Adipose tissue (tissue), 3 donors: ENCODE data around the gene GTF3C4. TPM values are rescaled to one million over a fixed set of nuclear protein-coding genes. Genes with fewer than 3 reads are reported as not detected.

Experiments used
- H3K27ac ChIP-seq: one replicate; pipeline ENCODE4 v1.5.1; 2013; ENCODE audit warnings: low read depth, low read length
- WGBS, 3 donors: extraction: QIAGEN DNeasy Blood & Tissue Kit; methylation state at CpG; one replicate each; pipeline ENCODE4 v1.1.7; 2013; 5-methylcytosine and 5-hydroxymethylcytosine counted together
- polyA plus RNA-seq, 3 donors: library from polyadenylated mRNA; stranded (reverse); fragments of 200-250 nt; gene quantifications; one replicate each; pipeline ENCODE4 v1.2.3, GENCODE V29; 2013
- donor health status: healthy with polysubstance abuse.
- donor health status: Bipolar disorder and iron deficiency.
- donor health status: healthy.

The GTF3C4 gene
- 1 to 10 TPM; 2.5 to 4.4 (median 2.8) TPM for polyA plus RNA-seq

DNA sequence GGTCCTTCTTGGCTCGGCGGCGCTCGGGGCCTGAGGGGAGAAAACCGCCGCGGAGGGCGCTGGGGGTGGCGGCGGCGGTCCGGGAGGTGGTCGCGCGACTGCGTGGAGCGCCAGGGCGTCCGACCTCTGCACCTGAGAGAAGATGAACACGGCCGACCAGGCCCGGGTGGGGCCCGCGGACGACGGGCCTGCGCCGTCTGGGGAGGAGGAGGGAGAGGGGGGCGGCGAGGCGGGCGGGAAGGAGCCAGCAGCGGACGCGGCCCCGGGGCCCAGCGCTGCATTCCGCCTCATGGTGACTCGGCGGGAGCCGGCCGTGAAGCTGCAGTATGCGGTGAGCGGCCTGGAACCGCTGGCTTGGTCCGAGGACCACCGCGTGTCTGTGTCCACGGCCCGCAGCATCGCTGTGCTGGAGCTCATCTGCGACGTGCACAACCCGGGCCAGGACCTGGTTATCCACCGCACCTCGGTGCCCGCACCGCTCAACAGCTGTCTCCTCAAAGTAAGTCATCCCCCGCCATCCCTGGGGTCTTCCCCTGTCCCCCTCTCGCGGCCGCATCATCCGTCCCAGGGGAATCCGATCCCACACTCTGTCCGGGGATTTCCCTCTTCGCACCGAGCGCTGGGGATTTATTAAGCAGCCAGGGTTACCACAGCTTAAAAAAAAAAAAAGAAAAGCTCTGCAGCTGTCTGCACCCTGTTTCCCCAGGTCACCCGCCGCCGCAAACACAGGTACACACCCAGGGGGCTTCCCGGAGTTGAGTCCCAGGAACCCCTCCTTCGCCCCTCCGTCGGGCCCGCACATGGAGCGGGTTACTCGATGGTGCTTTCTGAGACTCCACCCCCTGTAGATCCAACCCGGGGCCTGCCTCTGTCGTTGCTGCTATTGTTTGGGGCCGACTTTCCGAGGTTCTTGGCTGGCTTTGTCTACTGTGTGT lies at the start of gene GTF3C4:
Gene GTF3C4 (plus strand): TSS at position 8 of the 935 bp plus-strand sequence. CDS start 135 bp downstream, at position 143.
- 0 to 1% (median 0%) methylated on average over 76 to 82 of the region's 82 CpGs for WGBS, 3 donors
- H3K27ac ChIP-seq, result peak within 1 kb of the TSS; percentile 86

DNA sequence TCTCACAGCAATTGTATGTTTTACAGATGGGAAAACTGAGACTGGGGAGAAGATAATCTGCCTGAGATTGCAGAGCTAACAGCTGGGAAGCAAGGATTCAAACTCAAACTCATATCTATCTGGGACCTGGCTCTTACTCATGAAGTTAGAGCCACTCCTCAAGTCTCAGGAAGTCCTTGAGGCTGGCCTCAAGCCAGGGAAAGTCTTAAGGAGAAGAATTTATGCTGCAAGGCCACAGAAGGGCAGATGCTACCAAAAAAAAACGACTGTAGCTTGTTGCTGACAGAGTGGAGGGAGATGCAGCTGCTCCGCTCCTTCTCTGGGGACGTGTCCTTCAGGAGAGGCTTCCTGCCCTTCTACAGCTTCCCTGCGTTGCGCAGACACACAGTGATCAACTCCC lies 48.1 kb upstream of the GTF3C4 start:
- no peak overlapping the region for H3K27ac ChIP-seq
- WGBS, 3 donors, result 72 to 77% (median 73%) methylated on average over 5 of the region's 5 CpGs

DNA sequence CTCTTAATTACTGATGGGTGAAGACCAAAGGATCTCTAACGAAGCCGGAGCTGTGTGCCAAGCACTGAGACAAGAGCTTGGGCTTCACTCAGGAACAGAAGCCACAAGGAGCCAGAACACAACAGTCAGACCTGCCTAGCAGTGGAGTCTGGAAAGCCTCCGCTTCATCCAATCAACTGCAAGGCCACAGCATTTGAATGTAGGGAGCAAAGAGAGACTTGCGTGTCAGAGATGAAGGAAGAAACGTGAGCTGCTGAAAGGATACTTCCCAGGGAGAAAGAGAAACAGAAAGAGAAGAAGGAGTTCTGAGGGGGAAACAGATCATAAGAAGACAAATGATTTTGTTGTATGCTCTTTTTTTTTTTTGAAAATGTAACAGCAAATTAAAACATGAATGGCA lies 44.0 kb upstream of the GTF3C4 start:
- whole genome bisulfite sequencing, 3 donors, result 87 to 93% (median 90%) methylated on average over 5 of the region's 5 CpGs
- no peak overlapping the region for H3K27ac ChIP-seq

- WGBS, 3 donors, result 74 to 81% (median 80%) methylated on average over 7 of the region's 7 CpGs
- H3K27ac ChIP-seq, result no peak overlapping the region
Observed at GRCh38 chr9:132627106-132627505, 43.2 kb upstream of the GTF3C4 start.

DNA sequence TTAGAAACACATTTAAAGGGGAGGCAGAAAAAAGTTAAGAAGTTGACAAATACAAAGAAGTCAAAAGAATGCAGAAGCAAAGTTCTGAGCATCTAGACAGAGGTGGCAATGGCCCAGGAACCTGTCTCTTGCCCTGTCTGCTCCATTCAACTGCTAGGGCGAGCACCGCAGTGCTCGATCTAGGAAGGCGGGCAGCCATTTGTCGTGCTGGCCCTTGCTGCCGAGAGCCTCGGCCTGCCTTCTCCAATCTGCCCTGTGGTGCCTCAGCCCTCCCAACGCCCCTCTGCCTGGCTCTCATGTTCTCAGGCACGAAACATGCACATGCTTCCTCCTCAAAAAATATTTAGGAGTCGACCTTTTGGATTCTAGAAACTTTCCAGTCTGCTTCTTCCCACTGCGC lies 42.7 kb upstream of the GTF3C4 start:
- no peak overlapping the region for H3K27ac ChIP-seq
- 91 to 94% (median 92%) methylated on average over 11 of the region's 11 CpGs for WGBS, 3 donors

GRCh38 chr9:132628746-132629145 lies 41.5 kb upstream of the GTF3C4 start:
- no peak overlapping the region for H3K27ac ChIP-seq
- 92 to 95% (median 93%) methylated on average over 8 of the region's 8 CpGs for WGBS, 3 donors

- 88 to 92% (median 92%) methylated on average over 9 of the region's 9 CpGs for WGBS, 3 donors
- no peak overlapping the region for H3K27ac ChIP-seq
Observed at GRCh38 chr9:132630116-132630515, 40.1 kb upstream of the GTF3C4 start.

DNA sequence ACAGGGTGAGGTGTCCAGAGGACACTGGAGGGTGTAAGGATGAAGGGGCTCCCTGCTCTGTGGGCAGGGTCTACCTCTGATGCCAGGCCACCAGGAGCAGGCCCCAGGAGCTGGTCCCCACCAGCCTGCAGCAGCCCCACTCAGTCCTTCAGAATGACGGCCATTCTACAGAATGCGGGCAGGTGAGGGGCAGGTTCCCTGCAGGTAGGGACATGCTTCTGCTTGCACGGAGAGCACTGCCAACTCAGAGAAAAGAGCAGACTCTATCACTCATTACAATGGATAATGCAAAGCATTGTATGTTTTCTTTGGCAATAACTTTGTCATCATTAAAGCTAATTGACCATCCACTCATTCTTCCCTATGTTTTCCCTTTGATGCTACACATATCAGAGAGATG lies 39.5 kb upstream of the GTF3C4 start:
- no peak overlapping the region for H3K27ac ChIP-seq
- WGBS, 3 donors, result 87 to 97% (median 94%) methylated on average over 3 of the region's 3 CpGs

GRCh38 chr9:132631280-132631679 lies 39.0 kb upstream of the GTF3C4 start:
- 91 to 94% (median 93%) methylated on average over 5 of the region's 5 CpGs for WGBS, 3 donors
- no peak overlapping the region for H3K27ac ChIP-seq

GRCh38 chr9:132631685-132632084 lies 38.6 kb upstream of the GTF3C4 start:
- WGBS, 3 donors, result 86 to 92% (median 86%) methylated on average over 7 of the region's 7 CpGs

GRCh38 chr9:132632413-132633129 lies 37.7 kb upstream of the GTF3C4 start:
- 81 to 95% (median 93%) methylated on average over 7 of the region's 7 CpGs for WGBS, 3 donors
- no peak overlapping the region for H3K27ac ChIP-seq

More at GRCh38 chr9:132631685-132632084, 38.6 kb upstream of the GTF3C4 start:
- H3K27ac ChIP-seq, result no peak overlapping the region

DNA sequence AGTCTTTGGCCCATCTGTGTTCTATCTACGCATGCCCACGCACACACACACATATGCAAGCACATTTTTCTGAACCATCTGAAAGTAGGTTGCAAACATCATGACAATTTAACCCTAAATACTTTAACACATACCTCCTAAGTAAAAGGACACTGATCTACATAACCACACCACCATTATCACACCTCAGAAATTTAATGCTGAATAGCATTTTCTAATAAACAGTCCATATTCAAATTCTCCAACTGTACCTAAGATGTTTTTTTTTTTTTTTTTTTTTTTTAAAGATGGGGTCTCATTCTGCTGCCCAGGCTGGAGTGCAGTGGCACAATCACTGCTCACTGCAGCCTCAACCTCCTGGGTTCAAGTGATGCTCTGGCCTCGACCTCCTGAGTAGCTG lies 35.9 kb upstream of the GTF3C4 start:
- H3K27ac ChIP-seq, result no peak overlapping the region
- 91 to 97% (median 94%) methylated on average over 3 of the region's 3 CpGs for WGBS, 3 donors

GRCh38 chr9:132637351-132637750 lies 32.9 kb upstream of the GTF3C4 start:
- 70 to 88% (median 84%) methylated on average over 12 of the region's 12 CpGs for WGBS, 3 donors
- H3K27ac ChIP-seq, result no peak overlapping the region

DNA sequence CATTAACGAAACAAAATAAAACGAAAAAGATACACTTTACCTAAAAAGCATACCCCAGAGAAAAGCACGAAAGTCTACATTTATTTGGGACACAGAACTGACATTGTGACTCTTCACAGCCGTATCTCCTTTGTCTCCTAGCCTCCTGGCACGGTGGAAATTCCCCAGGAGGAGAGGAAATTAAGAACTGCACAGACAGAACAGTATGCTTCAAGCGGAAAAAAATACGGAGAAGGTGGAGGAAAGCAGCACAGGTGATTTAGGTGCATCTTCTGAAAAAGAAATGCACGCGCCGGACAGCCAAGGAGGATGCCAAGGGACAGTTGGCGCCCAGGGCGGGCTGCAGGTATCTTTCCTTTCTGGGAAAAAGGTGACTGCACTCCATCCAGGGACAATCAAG lies 32.5 kb upstream of the GTF3C4 start:
- H3K27ac ChIP-seq, result no peak overlapping the region
- WGBS, 3 donors, result 91 to 95% (median 92%) methylated on average over 12 of the region's 12 CpGs

GRCh38 chr9:132638240-132638639 lies 32.0 kb upstream of the GTF3C4 start:
- 83 to 91% (median 86%) methylated on average over 5 of the region's 5 CpGs for WGBS, 3 donors
- no peak overlapping the region for H3K27ac ChIP-seq

DNA sequence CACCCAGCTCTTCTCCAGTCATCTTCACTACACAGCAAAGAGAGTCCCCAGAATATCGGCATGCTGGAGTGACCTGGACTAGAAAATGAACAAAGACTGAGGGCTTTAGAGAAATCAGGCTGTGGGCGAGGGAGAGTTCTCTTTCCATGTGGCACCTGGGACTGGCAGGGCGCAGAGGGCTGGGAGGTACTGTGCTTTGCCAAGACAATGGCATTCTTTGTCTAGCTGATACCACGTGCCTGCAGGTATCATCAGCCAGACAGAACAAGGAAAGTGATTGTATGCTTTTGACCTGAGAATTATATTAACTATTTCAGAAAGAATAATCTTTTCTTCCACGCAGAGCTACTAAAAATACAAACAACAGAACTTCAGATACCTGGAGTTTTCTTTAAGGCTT lies 30.9 kb upstream of the GTF3C4 start:
- WGBS, 3 donors, result 79 to 93% (median 83%) methylated on average over 5 of the region's 5 CpGs
- no peak overlapping the region for H3K27ac ChIP-seq

DNA sequence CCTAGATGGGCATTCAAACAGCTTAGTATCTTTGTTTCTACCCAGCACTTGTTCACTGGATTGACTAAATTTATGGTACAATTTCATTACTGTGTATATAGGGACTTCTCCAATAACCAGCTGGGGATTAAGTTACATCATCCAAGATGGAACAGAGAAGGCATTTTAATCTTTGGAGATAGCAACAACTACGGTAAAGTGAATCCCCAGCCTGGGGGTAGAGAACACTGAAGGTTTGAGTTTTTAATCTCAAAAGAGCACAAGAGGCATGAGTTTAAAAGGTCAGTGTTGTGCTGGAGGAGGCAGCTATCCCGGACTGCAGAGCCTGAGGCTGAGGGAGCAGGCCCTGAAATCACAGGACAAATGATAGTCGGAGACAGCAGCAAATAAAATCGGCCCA lies 29.0 kb upstream of the GTF3C4 start:
- H3K27ac ChIP-seq, result no peak overlapping the region
- 86 to 93% (median 88%) methylated on average over 4 of the region's 4 CpGs for WGBS, 3 donors

DNA sequence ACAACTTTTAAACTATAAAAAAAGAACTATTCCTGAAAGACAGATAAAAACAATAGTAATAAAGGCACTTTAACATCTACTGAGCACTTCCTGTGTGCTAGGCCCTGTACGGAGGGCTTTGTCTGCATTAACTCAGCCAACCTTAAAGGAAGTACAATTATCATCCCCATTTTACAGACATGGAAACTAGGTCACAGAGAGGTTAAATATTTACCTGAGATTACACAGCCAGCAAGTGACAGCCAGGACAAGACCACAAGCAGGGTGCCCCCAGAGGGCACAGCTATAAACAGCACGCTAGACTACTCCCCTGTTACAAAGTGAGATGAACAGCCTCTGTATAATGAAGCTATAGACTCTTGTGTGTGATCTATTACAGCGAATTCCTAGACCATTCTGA lies 26.0 kb upstream of the GTF3C4 start:
- 90 to 98% (median 92%) methylated on average over 3 of the region's 3 CpGs for WGBS, 3 donors

GRCh38 chr9:132645306-132645705 lies 25.0 kb upstream of the GTF3C4 start:
- 95% methylated on average over 8 of the region's 8 CpGs for WGBS, 3 donors
- H3K27ac ChIP-seq, result no peak overlapping the region

More for the DNA sequence above, 26.0 kb upstream of the GTF3C4 start:
- H3K27ac ChIP-seq, result no peak overlapping the region
